GM06990 (cell line): Measurements from ENCODE around the gene ARFGAP2.

Source experiments
- DNase-seq: peaks from one replicate; pipeline ENCODE4 v3.0.0-alpha.2; 2011; ENCODE audit not compliant: insufficient read length; ENCODE audit errors: extremely low read depth
- H3K27me3 ChIP-seq: replicated peaks from 2 replicates; pipeline ENCODE4 v1.6.0; 2011; ENCODE audit warnings: low read length; ENCODE audit not compliant: control insufficient read depth, insufficient read depth
- H3K36me3 ChIP-seq: 2 replicates; pipeline ENCODE4 v1.5.1; 2011; ENCODE audit warnings: low read length; ENCODE audit not compliant: control insufficient read depth, insufficient read depth
- H3K4me3 ChIP-seq: replicated peaks from 2 replicates; pipeline ENCODE4 v1.5.1; 2011; ENCODE audit warnings: low read depth, mild to moderate bottlenecking, control low read depth, low read length
- CTCF ChIP-seq: IDR thresholded peaks from 2 replicates; pipeline ENCODE4 v1.5.1; 2011; ENCODE audit warnings: low read length, control low read depth, mild to moderate bottlenecking, inconsistent platforms; ENCODE audit not compliant: insufficient read depth, poor library complexity, severe bottlenecking

The ARFGAP2 gene

DNA sequence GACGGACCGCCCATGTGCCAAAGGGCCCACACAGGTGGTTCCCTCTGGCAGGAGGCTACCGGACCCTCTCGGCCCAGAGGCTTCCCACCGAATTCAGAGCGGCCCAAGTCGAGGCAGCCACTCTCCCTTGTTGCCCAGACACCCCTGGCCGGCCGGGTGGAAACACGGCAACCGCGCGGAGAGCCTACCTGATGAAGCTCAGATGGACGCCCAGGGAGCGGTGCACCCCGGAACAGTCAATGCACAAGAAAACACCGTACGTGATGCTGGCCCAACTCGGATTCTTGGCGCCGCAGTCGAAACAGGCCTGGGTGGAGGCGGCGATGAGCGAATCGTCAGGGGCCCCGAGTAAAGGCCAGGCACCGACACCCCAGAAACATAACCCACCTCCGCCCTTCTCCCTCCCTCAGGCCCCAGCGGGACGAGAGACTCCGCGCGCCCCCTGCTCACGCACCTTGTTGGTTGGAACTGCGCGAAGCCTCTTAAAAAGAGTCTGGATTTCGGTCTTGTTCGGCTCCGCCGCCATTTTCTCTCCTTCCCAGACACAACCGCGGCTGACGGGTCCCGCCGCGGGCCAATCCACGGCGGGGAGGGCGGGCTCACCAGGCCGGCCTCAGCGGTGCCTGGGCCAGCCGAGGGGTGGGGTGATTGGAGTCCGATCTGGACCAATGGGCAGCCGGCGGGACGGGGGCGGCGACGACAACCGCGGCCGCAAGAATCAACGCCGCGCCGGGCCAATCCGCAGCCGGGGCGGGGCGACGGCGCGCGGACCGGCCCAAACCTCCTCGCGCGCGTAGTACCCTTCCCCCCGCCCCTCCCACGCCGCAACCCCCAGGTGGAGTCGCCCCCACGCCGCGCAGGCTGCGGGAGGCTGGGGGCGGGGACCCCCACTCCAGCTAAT lies at the start of gene ARFGAP2:
ARFGAP2 (minus strand) TSS at position 552 of the 901 bp plus-strand sequence; CDS start at position 526, 26 bp downstream.
- Histone ChIP-seq H3K27me3 (no peaks in the 10 kb centered on the region), H3K4me3 (peak within 1 kb of the TSS; percentile 99), H3K36me3 (peaks cover 23% of the 10 kb centered on the region)
- TF ChIP-seq CTCF: no peak
- DNase-seq: peak; percentile 98

- no peak for TF ChIP-seq CTCF
- Histone ChIP-seq H3K27me3 (no peaks in the 10 kb centered on the region), H3K4me3 (no peak overlapping the region), H3K36me3 (peaks cover 9% of the 10 kb centered on the region)
- no peak for DNase-seq
These were observed 49.1 kb upstream of the ARFGAP2 start for GRCh38 chr11:47225552-47226400.

DNA sequence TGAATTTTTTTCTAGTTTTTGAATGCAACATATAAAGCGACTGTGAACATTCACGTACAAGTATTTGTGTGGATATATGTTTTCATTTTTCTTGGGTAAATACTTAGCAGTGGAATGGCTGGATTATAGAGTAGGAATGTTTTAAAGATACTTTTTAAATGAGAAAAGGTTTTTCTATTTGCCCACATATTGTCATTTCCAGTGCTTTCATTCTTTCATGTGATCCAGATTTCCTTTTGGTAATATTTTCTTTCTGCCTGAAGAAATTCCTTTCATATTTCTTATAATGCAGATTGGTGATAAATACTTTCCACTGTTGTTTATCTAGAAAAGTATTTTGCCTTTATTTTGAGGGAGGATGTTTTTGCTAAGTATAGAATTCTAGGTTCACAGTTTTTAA lies 46.0 kb upstream of the ARFGAP2 start:
- H3K27me3 ChIP-seq: no peaks in the 10 kb centered on the region
- H3K4me3 ChIP-seq: no peak overlapping the region
- no peak for DNase-seq
- no peak for TF ChIP-seq CTCF
- H3K36me3 ChIP-seq: peaks cover 12% of the 10 kb centered on the region

DNA sequence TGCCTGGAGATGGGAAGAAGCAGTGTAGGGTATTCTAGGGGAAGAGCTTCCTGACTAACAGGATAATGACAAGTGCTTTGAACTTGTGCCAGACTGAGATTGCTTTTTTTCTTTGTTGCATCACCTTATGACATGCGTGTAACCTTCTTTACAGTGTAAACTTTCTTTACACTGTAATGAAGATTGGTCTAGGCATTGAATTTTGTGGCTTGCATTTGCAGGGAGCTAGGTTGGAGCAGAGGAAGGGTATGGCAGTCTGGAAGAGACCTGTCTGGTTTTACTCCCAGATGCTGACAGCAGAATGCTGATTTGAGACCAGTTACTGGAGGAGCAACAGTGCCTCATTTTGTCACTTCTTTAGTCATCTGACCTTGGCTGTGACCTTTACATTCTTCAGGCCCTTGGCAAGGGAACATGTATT lies 43.7 kb upstream of the ARFGAP2 start:
- Histone ChIP-seq H3K4me3 (no peak overlapping the region), H3K36me3 (peaks cover 12% of the 10 kb centered on the region), H3K27me3 (no peaks in the 10 kb centered on the region)
- no peak for TF ChIP-seq CTCF
- no peak for DNase-seq

DNA sequence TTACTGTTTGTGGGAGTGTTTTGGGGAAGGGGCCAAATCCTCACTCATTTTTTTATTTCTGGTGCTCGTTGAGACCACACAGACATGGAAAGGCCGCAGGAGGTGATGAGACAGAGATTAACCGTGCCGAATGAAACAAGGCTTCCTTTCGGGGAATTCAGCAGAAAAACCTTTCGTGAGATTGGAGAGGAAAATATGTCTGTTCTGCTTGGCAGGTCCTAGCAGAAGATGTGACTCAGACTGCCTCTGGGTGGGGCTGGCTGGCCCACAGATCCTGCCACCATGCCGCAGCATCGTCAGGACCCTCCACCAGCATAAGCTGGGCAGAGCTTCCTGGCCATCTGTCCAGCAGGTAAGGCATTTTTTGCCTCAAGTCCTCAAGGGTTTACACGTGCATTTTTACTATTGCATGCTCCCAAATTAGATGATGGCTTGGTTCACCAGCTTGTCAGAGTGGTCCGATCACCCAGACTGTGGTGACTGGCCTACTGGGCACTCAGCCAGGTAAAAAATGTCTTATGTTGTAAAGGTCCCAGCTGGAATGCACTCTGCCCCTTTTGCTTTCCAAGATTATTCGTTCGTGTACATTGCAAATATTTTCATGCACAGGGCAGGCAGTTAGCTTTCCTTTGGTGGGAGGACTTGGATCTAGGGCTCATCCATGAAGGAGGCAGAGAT lies 39.6 kb upstream of the ARFGAP2 start:
- peak overlapping the region; percentile 70 for H3K4me3 ChIP-seq
- H3K27me3 ChIP-seq: no peaks in the 10 kb centered on the region
- H3K36me3 ChIP-seq: peaks cover 7% of the 10 kb centered on the region
- TF ChIP-seq CTCF: peak; percentile 27
- DNase-seq: peak; percentile 61
